Measurements from ENCODE around the gene NTNG1.

- no peak for TF ChIP-seq CTCF (IDR thresholded peaks at IDR 0.05)
- no peak for TF ChIP-seq POLR2A (IDR thresholded peaks at IDR 0.05)
Measured at GRCh38 chr1:107228704-107229371, 88.0 kb downstream of the NTNG1 start.
